Panc1 (cell line): ENCODE data around the gene KCNK2. TPM values are rescaled to one million over a fixed set of nuclear protein-coding genes. Genes with fewer than 3 reads are reported as not detected.

Source experiments
- ATAC-seq: fragments of 200-7000 bp; cut with Tn5 transposase; 2 replicates; pipeline ENCODE4 v1.9.1; 2020; ENCODE audit warnings: mild to moderate bottlenecking, moderate library complexity
- BruUV-seq: library from RNA; stranded (reverse); fragments of 400-500 nt; replicated peaks from 2 replicates; lab custom pipeline; 2021; lab: Mats Ljungman, UMichigan
- CTCF ChIA-PET: fragments of 300-600 bp; sonication (Branson Sonifier 250); formaldehyde crosslinking; loops from one replicate; lab custom pipeline; 2022; ENCODE audit warnings: antibody characterized with exemption; lab: Charles Lee
- POLR2A ChIA-PET: fragments of 300-600 bp; sonication (Branson Sonifier 250); formaldehyde crosslinking; loops from one replicate; lab custom pipeline; 2022; ENCODE audit warnings: antibody characterized with exemption; lab: Charles Lee
- DNase-seq: peaks from one replicate; pipeline ENCODE4 v3.0.0-alpha.2; 2010; ENCODE audit warnings: low read depth, low spot score
- H3K27ac ChIP-seq: 2 replicates; pipeline ENCODE4 v1.5.1; 2011; ENCODE audit warnings: mild to moderate bottlenecking, low read length, inconsistent platforms
- H3K27me3 ChIP-seq: fragments of 200-500 bp; sonication (Bioruptor generic); 2 replicates; pipeline ENCODE4 v1.6.0; 2014; ENCODE audit warnings: low read length, inconsistent platforms; ENCODE audit not compliant: control insufficient read depth, insufficient read depth
- H3K36me3 ChIP-seq: fragments of 200-500 bp; sonication (Bioruptor generic); 2 replicates; pipeline ENCODE4 v1.5.1; 2014; ENCODE audit warnings: inconsistent platforms, mild to moderate bottlenecking, low read length, moderate library complexity; ENCODE audit not compliant: control insufficient read depth, insufficient read depth
- H3K4me1 ChIP-seq: 2 replicates; pipeline ENCODE4 v1.5.1; 2011; ENCODE audit warnings: inconsistent platforms, mild to moderate bottlenecking, low read length, moderate library complexity; ENCODE audit not compliant: control insufficient read depth, insufficient read depth
- H3K4me3 ChIP-seq, 2 experiments: 2 replicates each; pipeline ENCODE4 v1.5.1; 2011 to 2012; ENCODE audit warnings: low read depth in 2 of 2, low read length in 2 of 2, mild to moderate bottlenecking in 2 of 2, inconsistent platforms in 1 of 2, moderate library complexity in 1 of 2
- H3K9me3 ChIP-seq: fragments of 200-500 bp; sonication (Bioruptor generic); 2 replicates; pipeline ENCODE4 v1.5.1; 2014; ENCODE audit warnings: low read depth, mild to moderate bottlenecking, inconsistent platforms, low read length, moderate library complexity; ENCODE audit not compliant: control insufficient read depth, insufficient read depth
- CTCF ChIP-seq: fragments of 450-650 bp; IDR thresholded peaks from 2 replicates; pipeline ENCODE4 v1.5.1; 2017; ENCODE audit warnings: mild to moderate bottlenecking
- POLR2AphosphoS5 ChIP-seq: IDR thresholded peaks from 2 replicates; pipeline ENCODE4 v1.6.1; 2012; ENCODE audit warnings: mild to moderate bottlenecking, low read depth, low read length, moderate library complexity
- REST ChIP-seq, 2 experiments: IDR thresholded peaks; 2 replicates each; pipeline ENCODE4 v1.6.1; 2011 to 2012; ENCODE audit warnings: low read depth in 2 of 2, control low read depth in 1 of 2, low read length in 1 of 2, mild to moderate bottlenecking in 1 of 2, moderate library complexity in 1 of 2; ENCODE audit not compliant: insufficient read depth in 1 of 2
- SIN3A ChIP-seq: IDR thresholded peaks from 2 replicates; pipeline ENCODE4 v1.6.1; 2012; ENCODE audit warnings: low read depth, mild to moderate bottlenecking, low read length, moderate library complexity, borderline replicate concordance; ENCODE audit not compliant: insufficient read depth
- TCF7L2 ChIP-seq: IDR thresholded peaks from 2 replicates; pipeline ENCODE4 v1.6.1; 2011; ENCODE audit warnings: mild to moderate bottlenecking, low read depth, low read length, inconsistent platforms
- in situ Hi-C: cut with HindIII; loops from 2 replicates; pipeline ENCODE4 v1.10.0; 2016; ENCODE audit warnings: low sequenced_read_pairs, low pct_unique_long_range_greater_than_20kb
- intact Hi-C: fragments of 100-400 bp; cut with micrococcal nuclease; formaldehyde crosslinking; loops from one replicate; pipeline ENCODE4 v1.10.0; 2022; ENCODE audit not compliant: unreplicated experiment
- total RNA-seq: library from RNA; stranded (reverse); gene quantifications from one replicate; pipeline ENCODE4 v1.2.1, GENCODE V29; 2021; ENCODE audit not compliant: unreplicated experiment

Gene KCNK2
- total RNA-seq, 1 experiment from 2014 or later = 0.28 TPM

- CTCF ChIA-PET = no interaction called here
- BruUV-seq = no TSS peak
- POLR2A ChIA-PET = no interaction called here
- Histone ChIP-seq H3K4me3 (no peak overlapping the region), H3K27me3 (no peaks in the 10 kb centered on the region), H3K9me3 (no peaks in the 10 kb centered on the region), H3K36me3 (no peaks in the 10 kb centered on the region), H3K27ac (no peak overlapping the region), H3K4me1 (peaks cover 4% of the 10 kb centered on the region; the same call in 1 of the 2 replicates)
- no peak for DNase-seq
- TF ChIP-seq SIN3A (no peak), POLR2AphosphoS5 (no peak), TCF7L2 (no peak), REST (IDR thresholded peaks at IDR 0.05; ENCODE audit: insufficient read depth in 1 of 2, low read depth in 2 of 2, low read length in 1 of 2) (no peak), CTCF (no peak)
- intact Hi-C loops = no loop called here
- no peak for ATAC-seq
- in situ Hi-C loops = no loop called here
These were observed 35.5 kb downstream of the KCNK2 start for GRCh38 chr1:215118081-215118480.

GRCh38 chr1:215119056-215119455 is 36.5 kb downstream of the KCNK2 start:
- intact Hi-C loops = no loop called here

More at GRCh38 chr1:215119056-215119455, 36.5 kb downstream of the KCNK2 start:
- BruUV-seq = no TSS peak
- no peak for ATAC-seq
- POLR2A ChIA-PET = no interaction called here
- in situ Hi-C loops = no loop called here
- no peak for DNase-seq
- Histone ChIP-seq H3K27ac (no peak overlapping the region), H3K9me3 (no peaks in the 10 kb centered on the region), H3K36me3 (no peaks in the 10 kb centered on the region), H3K4me3 (no peak overlapping the region), H3K27me3 (no peaks in the 10 kb centered on the region), H3K4me1 (peaks cover 3% of the 10 kb centered on the region; the same call in 1 of the 2 replicates)
- no peak for TF ChIP-seq REST (IDR thresholded peaks at IDR 0.05; ENCODE audit: insufficient read depth in 1 of 2, low read depth in 2 of 2, low read length in 1 of 2)
- no peak for TF ChIP-seq CTCF
- TF ChIP-seq SIN3A = no peak
- TF ChIP-seq TCF7L2 = no peak
- TF ChIP-seq POLR2AphosphoS5 = no peak
- CTCF ChIA-PET = no interaction called here
